Measurements from ENCODE around the gene ABCA1.

Gene ABCA1

GRCh38 chr9:104835161-104835560, 92.8 kb downstream of the ABCA1 start:
- no peak for DNase-seq

DNA sequence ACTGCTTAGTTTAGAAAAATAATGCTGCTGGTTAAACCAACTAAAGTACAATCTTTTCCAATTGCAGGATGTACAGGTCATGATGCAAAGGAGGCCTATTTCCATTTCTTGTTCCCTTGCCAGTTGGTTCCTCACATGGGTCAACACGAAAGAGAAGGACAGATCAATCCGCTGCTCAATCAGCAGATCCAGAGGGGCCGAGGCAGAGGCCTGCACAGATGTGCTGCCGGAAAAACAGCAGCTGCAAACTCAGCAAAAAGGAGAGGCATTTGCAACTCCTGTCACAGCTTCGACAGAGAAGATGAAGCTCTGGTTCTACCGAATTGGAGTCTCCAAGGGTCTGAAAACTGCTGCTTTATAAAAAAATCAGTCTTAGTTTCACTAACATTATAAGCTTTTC, 94.3 kb downstream of the ABCA1 start:
- DNase-seq, result peak; percentile 57

- DNase-seq, result no peak
Measured at GRCh38 chr9:104831681-104832080, 96.3 kb downstream of the ABCA1 start.

GRCh38 chr9:104826911-104827310, 101.0 kb downstream of the ABCA1 start:
- no peak for DNase-seq

DNA sequence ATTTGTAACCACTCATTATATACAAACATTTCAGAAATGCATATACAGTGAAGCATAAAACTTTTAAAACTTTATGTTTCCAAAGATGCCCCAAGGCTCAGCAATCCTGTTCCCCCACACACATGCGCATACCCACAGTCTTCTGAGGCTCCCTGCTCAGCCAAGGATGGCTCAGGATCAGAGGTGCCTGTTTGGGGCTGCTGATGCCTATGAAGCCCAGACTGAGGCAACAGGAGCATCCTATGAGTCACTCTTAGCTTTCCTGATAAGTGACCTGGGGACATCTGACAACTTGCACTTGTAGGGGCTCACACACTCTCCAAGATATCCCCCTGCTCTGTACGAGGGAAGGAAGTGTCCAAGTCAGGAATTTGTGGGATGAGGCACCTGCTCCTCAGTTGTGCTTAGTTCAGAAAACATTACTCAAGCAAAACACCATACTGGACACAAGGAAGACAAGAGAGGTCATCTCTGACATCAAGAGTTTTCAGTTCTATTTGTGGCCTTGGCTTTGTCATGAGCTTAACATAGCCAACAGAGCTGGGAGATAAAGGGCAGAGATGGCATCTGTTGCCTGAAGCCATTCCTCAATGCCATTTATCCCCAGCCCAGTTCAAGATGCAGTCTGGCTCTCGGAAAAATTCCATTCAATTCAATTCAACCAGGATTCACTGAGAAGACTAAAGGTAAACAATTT, 101.7 kb downstream of the ABCA1 start:
- no peak for DNase-seq

GRCh38 chr9:104820336-104820735, 107.6 kb downstream of the ABCA1 start:
- DNase-seq, result no peak

DNA sequence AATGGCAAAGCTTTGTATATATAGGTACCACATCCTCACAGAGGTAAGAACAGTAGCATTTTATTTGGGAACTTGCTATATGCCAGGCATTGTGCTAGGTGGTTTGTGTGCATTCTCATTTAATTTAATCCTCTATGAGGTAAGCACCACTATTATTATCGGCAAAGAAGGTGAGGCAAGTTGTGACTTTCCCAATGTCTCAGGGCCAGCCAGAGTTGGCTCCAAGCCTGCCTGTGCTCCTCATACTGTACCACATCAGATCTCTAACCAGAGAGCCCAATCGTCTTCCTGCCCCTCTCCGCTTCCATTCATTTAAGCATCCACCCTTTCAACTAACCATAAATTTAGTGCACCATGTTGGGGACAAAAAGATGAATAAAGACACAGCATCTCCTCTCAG, 108.9 kb downstream of the ABCA1 start:
- no peak for DNase-seq

- no peak for DNase-seq
Measured at GRCh38 chr9:104817437-104817836, 110.5 kb downstream of the ABCA1 start.

GRCh38 chr9:104815851-104816565, 111.9 kb downstream of the ABCA1 start:
- no peak for DNase-seq

DNA sequence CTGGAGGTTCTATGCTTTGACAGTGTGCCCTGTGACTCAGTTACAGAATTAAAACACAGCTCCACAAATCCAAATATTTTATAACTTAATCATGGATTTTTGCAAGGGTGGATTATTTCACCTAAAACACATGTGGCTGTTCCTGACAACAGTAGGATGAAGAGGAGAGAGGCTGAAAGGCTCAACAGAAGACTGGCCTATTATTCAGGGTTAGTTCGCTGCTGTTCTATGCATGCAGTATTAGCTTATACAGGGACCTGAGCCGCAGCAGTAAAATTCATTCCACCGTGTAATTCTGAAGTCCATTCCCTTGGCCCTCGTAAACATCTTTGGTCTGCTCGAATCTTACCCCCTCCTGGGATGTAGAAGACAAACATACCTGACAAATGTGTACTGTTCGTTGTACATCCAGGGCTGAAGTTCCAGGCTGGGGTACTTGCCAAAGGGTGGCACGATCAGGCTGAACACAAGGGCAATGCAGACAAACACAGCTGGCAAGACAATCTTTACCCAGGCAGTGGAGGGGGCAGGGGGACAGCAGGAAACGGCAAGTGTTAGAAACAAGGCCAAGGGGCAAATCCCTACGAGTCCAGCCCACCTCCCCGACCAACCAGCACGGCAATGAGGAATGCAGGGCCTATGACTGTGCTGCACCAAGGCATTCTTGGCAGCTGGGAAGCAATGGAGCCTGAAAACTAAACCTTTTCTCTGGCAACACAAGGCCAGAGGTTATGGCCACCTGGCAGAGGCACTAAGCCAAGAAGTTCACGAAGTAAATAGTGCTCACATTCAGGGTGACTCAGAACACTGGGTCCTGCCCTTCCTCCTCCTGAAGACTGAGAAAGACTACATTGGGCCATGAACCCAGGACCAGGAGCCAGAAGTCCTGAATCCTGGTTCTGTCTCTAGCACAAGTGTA, 117.3 kb downstream of the ABCA1 start:
- peak; percentile 18 for DNase-seq

GRCh38 chr9:104808035-104808614, 119.8 kb downstream of the ABCA1 start:
- DNase-seq, result no peak

GRCh38 chr9:104805441-104805840, 122.5 kb downstream of the ABCA1 start:
- DNase-seq, result no peak

- no peak for DNase-seq
Measured at GRCh38 chr9:104802906-104803305, 125.0 kb downstream of the ABCA1 start.

DNA sequence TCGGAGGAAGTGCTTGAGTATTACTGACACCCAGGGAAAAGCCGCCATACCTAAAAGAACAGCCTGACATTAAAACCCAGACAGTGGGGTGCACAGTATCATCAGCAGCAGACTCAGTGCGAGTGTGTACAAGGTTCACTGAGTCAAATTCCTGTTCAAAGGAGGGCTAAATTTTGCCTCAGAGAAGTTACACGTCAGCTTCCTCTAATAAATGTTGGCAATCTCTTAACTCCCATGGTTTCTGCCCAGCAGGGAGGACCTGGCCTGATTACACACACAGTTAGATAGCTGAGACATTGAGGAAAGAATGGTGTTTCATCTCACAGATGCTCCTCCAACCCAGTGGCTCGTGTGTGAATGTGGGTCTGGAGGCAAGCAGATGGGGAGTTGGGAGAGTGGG, 125.8 kb downstream of the ABCA1 start:
- no peak for DNase-seq

GRCh38 chr9:104800068-104800785, 127.7 kb downstream of the ABCA1 start:
- no peak for DNase-seq

GRCh38 chr9:104798209-104798995, 129.6 kb downstream of the ABCA1 start:
- DNase-seq, result no peak

DNA sequence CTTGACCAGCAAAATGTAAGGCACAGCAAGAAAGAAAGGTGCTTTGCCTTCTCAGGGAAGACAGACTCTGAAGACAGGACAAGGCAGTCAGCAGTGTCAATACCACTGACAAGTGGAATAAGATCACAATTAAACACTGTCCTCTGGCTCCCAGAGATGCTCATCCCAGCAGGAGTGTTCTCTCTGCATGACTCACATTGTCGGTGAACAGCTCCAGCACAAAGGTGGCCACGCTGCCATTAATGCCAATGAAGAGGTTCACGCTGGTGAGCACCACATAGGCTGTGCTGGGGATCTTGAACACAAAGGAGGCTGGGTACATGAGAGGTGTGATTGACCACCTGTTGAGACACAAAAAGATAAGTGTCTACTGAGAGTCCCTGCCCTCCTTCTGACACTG, 132.1 kb downstream of the ABCA1 start:
- DNase-seq, result no peak

GRCh38 chr9:104795082-104795481, 132.9 kb downstream of the ABCA1 start:
- no peak for DNase-seq

- no peak for DNase-seq
Measured at GRCh38 chr9:104794070-104794469, 133.9 kb downstream of the ABCA1 start.

- no peak for DNase-seq
Measured at GRCh38 chr9:104788251-104788650, 139.7 kb downstream of the ABCA1 start.

- DNase-seq, result no peak
Measured at GRCh38 chr9:104787306-104788015, 140.5 kb downstream of the ABCA1 start.
